HFFc6 (cell line): ENCODE data around the gene MAPK9. TPM values are rescaled to one million over a fixed set of nuclear protein-coding genes. Genes with fewer than 3 reads are reported as not detected.

Experiments
- DNase-seq: peaks from one replicate; pipeline ENCODE4 v3.0.0-alpha.2; 2018
- H3K27ac Mint-ChIP-seq: 2 replicates; pipeline ENCODE4 v1.8.0; 2020; ENCODE audit warnings: mild to moderate bottlenecking, mixed read lengths
- H3K27me3 Mint-ChIP-seq: 2 replicates; pipeline ENCODE4 v1.8.0; 2021; ENCODE audit warnings: mild to moderate bottlenecking, moderate library complexity, mixed read lengths; ENCODE audit not compliant: insufficient read depth
- H3K36me3 Mint-ChIP-seq: 2 replicates; pipeline ENCODE4 v1.8.0; 2021; ENCODE audit warnings: low read depth, mixed read lengths
- H3K4me1 Mint-ChIP-seq: 2 replicates; pipeline ENCODE4 v1.8.0; 2020; ENCODE audit warnings: low read depth, mixed read lengths
- H3K4me3 Mint-ChIP-seq: 2 replicates; pipeline ENCODE4 v1.8.0; 2020; ENCODE audit warnings: mild to moderate bottlenecking, moderate library complexity, mixed read lengths
- H3K9me3 Mint-ChIP-seq: 2 replicates; pipeline ENCODE4 v1.8.0; 2020; ENCODE audit warnings: mild to moderate bottlenecking, mixed read lengths
- total RNA-seq, 6 experiments: library from RNA; stranded (reverse); fragmentation: NEBNext Ultra II Directional; extraction: Animal tissue kit (Norgen Biotek cat#: 25700); gene quantifications; 2 replicates in 1 of 6; 3 replicates in 5 of 6; pipeline ENCODE4 v1.2.3, GENCODE V29; 2021
- TF ChIP-seq, protein P1 (sequence below): fragments of 200-600 bp; sonication (generic); IDR thresholded peaks from 2 replicates; pipeline ENCODE4 v1.5.0; 2021; ENCODE audit warnings: antibody characterized with exemption, mild to moderate bottlenecking

MAPK9 gene
- total RNA-seq, 6 experiments from 2014 or later, result 30.3 to 35.8 (median 33.6) TPM

DNA sequence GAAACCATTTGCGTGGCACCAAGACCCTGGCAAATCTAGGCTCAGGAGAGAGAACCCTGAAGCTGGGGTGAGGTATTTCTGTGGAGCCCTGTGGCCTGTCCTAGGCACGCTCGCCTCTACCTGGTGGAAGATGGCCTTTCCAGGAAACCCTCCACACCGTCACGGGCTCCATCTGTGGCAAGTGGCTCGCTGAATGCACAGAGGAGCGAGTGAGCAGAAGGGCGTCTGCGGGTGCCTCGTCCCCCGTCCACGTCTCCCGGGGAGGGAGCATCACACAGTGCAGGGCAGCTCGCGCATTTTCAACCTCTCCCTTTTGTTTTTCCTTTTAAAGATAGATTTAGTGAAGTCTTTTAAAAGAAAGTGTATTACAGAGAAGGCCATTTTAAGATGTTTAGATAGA lies 57.6 kb downstream of the MAPK9 start:
- Mint-ChIP-seq H3K27ac (no peak overlapping the region), H3K4me3 (no peak overlapping the region), H3K9me3 (peaks cover 31% of the 10 kb centered on the region), H3K4me1 (peaks cover 7% of the 10 kb centered on the region; the same call in 1 of the 2 replicates), H3K27me3 (no peaks in the 10 kb centered on the region; the same call in 1 of the 2 replicates), H3K36me3 (peaks cover 75% of the 10 kb centered on the region)
- TF ChIP-seq, protein P1, sequence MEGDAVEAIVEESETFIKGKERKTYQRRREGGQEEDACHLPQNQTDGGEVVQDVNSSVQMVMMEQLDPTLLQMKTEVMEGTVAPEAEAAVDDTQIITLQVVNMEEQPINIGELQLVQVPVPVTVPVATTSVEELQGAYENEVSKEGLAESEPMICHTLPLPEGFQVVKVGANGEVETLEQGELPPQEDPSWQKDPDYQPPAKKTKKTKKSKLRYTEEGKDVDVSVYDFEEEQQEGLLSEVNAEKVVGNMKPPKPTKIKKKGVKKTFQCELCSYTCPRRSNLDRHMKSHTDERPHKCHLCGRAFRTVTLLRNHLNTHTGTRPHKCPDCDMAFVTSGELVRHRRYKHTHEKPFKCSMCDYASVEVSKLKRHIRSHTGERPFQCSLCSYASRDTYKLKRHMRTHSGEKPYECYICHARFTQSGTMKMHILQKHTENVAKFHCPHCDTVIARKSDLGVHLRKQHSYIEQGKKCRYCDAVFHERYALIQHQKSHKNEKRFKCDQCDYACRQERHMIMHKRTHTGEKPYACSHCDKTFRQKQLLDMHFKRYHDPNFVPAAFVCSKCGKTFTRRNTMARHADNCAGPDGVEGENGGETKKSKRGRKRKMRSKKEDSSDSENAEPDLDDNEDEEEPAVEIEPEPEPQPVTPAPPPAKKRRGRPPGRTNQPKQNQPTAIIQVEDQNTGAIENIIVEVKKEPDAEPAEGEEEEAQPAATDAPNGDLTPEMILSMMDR, result no peak
- no peak for DNase-seq

DNA sequence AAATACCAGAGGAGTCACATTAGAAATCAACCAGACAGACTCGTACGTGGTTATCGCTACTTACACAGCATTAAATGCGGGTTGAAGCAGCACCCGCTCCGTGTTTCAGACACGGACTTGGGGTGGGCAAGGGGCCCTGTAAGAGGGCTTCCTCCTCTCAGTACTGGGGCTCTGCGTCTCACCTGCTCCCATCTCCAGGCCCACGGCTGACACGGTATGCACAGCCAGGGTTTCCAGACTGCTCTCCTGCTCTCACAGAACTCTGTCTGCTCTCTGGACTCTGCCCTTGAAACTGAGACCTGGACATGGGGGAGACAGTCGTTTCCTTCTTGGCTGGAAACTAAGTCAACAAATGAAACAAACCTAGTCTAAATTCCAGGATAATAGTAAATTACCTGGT lies 58.2 kb downstream of the MAPK9 start:
- H3K9me3 Mint-ChIP-seq, result peaks cover 33% of the 10 kb centered on the region
- no peak for DNase-seq
- H3K36me3 Mint-ChIP-seq, result peaks cover 75% of the 10 kb centered on the region

DNA sequence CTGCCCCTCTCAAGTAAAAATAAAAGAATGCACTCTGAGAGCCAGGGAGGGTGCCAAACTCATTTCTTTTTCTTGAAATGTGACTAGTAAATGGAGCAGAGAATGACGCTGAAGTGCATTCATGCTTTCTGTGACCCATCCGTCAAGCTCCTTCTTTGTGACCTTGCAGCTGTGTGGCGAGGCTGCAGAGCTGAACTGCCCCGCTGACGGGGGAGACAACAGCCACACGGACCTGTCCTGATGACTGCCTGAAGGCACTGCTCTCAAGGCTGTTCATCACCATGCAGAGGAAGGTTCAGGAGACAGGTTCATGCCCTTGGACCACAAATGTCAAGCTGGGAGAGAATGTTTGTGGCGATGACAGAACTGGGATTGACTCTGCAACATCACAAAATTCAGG lies 61.9 kb downstream of the MAPK9 start:
- H3K36me3 Mint-ChIP-seq, result peaks cover 59% of the 10 kb centered on the region
- H3K4me3 Mint-ChIP-seq, result no peak overlapping the region
- peaks cover 67% of the 10 kb centered on the region for H3K9me3 Mint-ChIP-seq
- peaks cover 7% of the 10 kb centered on the region; the same call in 1 of the 2 replicates for H3K4me1 Mint-ChIP-seq
- H3K27ac Mint-ChIP-seq, result no peak overlapping the region
- no peak for DNase-seq
- TF ChIP-seq, protein P1, result no peak
- no peaks in the 10 kb centered on the region; the same call in 1 of the 2 replicates for H3K27me3 Mint-ChIP-seq

More for the DNA sequence above, 58.2 kb downstream of the MAPK9 start:
- no peak overlapping the region for H3K4me3 Mint-ChIP-seq
- peaks cover 7% of the 10 kb centered on the region; the same call in 1 of the 2 replicates for H3K4me1 Mint-ChIP-seq
- TF ChIP-seq, protein P1, result no peak
- H3K27ac Mint-ChIP-seq, result no peak overlapping the region
- H3K27me3 Mint-ChIP-seq, result no peaks in the 10 kb centered on the region; the same call in 1 of the 2 replicates

DNA sequence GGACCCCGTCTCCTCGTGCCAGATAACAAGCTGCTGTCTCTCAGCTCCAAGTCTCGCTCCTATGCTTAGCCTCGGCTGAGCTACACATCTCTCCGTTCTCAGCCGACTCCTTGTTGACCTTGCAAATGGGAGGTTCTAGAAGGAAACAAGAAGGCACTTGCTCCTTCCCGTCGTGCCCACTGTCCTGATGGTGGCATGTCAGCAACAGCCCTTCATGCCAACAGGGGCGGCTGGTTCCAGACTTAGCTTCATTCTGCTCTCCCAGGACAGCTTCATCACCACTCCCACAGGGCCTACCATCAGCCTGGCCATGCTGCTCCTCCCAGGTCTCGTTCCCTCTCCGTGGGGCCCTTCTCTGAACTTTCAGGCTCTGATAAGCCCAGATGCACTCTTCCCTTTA lies 69.8 kb downstream of the MAPK9 start:
- H3K9me3 Mint-ChIP-seq, result peaks cover 65% of the 10 kb centered on the region
- DNase-seq, result no peak
- TF ChIP-seq, protein P1, result no peak
- H3K27ac Mint-ChIP-seq, result no peak overlapping the region
- no peaks in the 10 kb centered on the region for H3K4me1 Mint-ChIP-seq
- no peak overlapping the region for H3K4me3 Mint-ChIP-seq
- peaks cover 3% of the 10 kb centered on the region for H3K27me3 Mint-ChIP-seq
- peaks cover 26% of the 10 kb centered on the region for H3K36me3 Mint-ChIP-seq

DNA sequence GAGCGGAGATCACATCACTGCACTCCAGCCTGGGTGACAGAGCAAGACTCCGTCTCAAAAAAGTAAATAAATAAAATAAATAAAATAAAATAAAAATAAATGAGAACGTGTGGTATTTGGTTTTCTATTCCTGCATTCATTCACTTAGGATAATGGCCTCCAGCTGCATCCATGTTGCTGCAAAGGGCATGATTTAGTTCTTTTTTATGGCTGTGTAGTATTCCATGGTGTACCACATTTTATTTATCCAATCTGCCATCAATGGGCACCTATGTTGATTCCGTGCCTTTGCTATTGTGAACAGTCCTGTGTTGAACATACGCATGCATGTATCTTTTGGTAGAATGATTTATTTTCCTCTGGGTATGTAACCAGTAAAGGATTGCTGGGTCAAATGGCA lies 74.1 kb downstream of the MAPK9 start:
- Mint-ChIP-seq H3K9me3 (peaks cover 57% of the 10 kb centered on the region), H3K27ac (no peak overlapping the region), H3K4me1 (no peaks in the 10 kb centered on the region), H3K4me3 (no peak overlapping the region), H3K36me3 (peaks cover 7% of the 10 kb centered on the region; the same call in 1 of the 2 replicates), H3K27me3 (peaks cover 7% of the 10 kb centered on the region)
- no peak for DNase-seq
- TF ChIP-seq, protein P1, result no peak
